ENCODE results near the gene PLCD3. TPM values are rescaled to one million over a fixed set of nuclear protein-coding genes. Genes with fewer than 3 reads are reported as not detected.

Gene PLCD3
- total and polyA plus RNA-seq, 2 of the 13 experiments (the other 11 are each of a cell fraction or from before 2014, with no cell fraction given), result 11.3 to 39.1 TPM

- TF ChIP-seq CEBPZ (IDR thresholded peaks at IDR 0.05; ENCODE audit: low read length) (no peak), CCDC6 (CRISPR knock-in tag; IDR thresholded peaks at IDR 0.05) (peak; percentile 73; the same call in 1 of the 2 replicates), ZNF441 (CRISPR knock-in tag; IDR thresholded peaks at IDR 0.05; ENCODE audit: borderline replicate concordance) (no peak; the same call in 1 of the 2 replicates), SOX6 (IDR thresholded peaks at IDR 0.05) (no peak), SOX6 (CRISPR knock-in tag; IDR thresholded peaks at IDR 0.05) (no peak), BRF2 (CRISPR knock-in tag; IDR thresholded peaks at IDR 0.05) (no peak), ESRRA (CRISPR knock-in tag; IDR thresholded peaks at IDR 0.05; ENCODE audit: low read depth) (no peak; the same call in 1 of the 2 replicates), ZFX (CRISPR knock-in tag; IDR thresholded peaks at IDR 0.05; ENCODE audit: low read depth) (no peak; the same call in 1 of the 2 replicates), ZNF780A (CRISPR knock-in tag; IDR thresholded peaks at IDR 0.05) (no peak), U2AF2 (IDR thresholded peaks at IDR 0.05; ENCODE audit: low read depth, low read length) (no peak), PHF20 (CRISPR knock-in tag; IDR thresholded peaks at IDR 0.05) (no peak; the same call in 1 of the 2 replicates), GRHL1 (CRISPR knock-in tag; conservative IDR thresholded peaks at IDR 0.05) (no peak), NBN (conservative IDR thresholded peaks at IDR 0.05) (no peak), PHF5A (CRISPR knock-in tag; IDR thresholded peaks at IDR 0.05; ENCODE audit: low read depth, unreplicated experiment) (no peak), TP53 (CRISPR knock-in tag; conservative IDR thresholded peaks at IDR 0.05) (no peak), ZNF484 (CRISPR knock-in tag; IDR thresholded peaks at IDR 0.05; ENCODE audit: borderline replicate concordance, low read depth) (0 out of 2 replicates have a peak, but pooled peaks have one; percentile 11)
- TF ChIP-seq, protein P1, sequence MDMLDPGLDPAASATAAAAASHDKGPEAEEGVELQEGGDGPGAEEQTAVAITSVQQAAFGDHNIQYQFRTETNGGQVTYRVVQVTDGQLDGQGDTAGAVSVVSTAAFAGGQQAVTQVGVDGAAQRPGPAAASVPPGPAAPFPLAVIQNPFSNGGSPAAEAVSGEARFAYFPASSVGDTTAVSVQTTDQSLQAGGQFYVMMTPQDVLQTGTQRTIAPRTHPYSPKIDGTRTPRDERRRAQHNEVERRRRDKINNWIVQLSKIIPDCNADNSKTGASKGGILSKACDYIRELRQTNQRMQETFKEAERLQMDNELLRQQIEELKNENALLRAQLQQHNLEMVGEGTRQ (IDR thresholded peaks at IDR 0.05; ENCODE audit: low read depth, low read length), result no peak
- TF ChIP-seq, protein P1 (CRISPR knock-in tag; IDR thresholded peaks at IDR 0.05; ENCODE audit: borderline replicate concordance), result no peak
- TF ChIP-seq, protein P2, sequence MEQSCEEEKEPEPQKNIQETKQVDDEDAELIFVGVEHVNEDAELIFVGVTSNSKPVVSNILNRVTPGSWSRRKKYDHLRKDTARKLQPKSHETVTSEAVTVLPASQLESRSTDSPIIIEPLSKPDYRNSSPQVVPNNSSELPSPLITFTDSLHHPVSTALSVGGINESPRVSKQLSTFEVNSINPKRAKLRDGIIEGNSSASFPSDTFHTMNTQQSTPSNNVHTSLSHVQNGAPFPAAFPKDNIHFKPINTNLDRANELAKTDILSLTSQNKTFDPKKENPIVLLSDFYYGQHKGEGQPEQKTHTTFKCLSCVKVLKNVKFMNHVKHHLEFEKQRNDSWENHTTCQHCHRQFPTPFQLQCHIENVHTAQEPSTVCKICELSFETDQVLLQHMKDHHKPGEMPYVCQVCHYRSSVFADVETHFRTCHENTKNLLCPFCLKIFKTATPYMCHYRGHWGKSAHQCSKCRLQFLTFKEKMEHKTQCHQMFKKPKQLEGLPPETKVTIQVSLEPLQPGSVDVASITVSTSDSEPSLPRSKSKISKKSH (CRISPR knock-in tag; IDR thresholded peaks at IDR 0.05; ENCODE audit: borderline replicate concordance), result no peak; the same call in 1 of the 2 replicates
Observed at GRCh38 chr17:45162025-45162687, 29.8 kb upstream of the PLCD3 start (continued).
